GM23248 (cell line): ENCODE data around the gene CALML6.

ENCODE experiments used
- EZH2 ChIP-seq: fragments of 200-600 bp; sonication (generic); IDR thresholded peaks from 2 replicates; pipeline ENCODE4 v1.6.1; 2018; ENCODE audit warnings: antibody characterized with exemption, mild to moderate bottlenecking; ENCODE audit not compliant: insufficient read depth, poor library complexity, severe bottlenecking
- EZH2phosphoT487 ChIP-seq: fragments of 200-600 bp; sonication (generic); IDR thresholded peaks from 2 replicates; pipeline ENCODE4 v1.6.1; 2018; ENCODE audit warnings: antibody characterized with exemption, moderate library complexity, mild to moderate bottlenecking, low read depth; ENCODE audit not compliant: insufficient read depth

DNA sequence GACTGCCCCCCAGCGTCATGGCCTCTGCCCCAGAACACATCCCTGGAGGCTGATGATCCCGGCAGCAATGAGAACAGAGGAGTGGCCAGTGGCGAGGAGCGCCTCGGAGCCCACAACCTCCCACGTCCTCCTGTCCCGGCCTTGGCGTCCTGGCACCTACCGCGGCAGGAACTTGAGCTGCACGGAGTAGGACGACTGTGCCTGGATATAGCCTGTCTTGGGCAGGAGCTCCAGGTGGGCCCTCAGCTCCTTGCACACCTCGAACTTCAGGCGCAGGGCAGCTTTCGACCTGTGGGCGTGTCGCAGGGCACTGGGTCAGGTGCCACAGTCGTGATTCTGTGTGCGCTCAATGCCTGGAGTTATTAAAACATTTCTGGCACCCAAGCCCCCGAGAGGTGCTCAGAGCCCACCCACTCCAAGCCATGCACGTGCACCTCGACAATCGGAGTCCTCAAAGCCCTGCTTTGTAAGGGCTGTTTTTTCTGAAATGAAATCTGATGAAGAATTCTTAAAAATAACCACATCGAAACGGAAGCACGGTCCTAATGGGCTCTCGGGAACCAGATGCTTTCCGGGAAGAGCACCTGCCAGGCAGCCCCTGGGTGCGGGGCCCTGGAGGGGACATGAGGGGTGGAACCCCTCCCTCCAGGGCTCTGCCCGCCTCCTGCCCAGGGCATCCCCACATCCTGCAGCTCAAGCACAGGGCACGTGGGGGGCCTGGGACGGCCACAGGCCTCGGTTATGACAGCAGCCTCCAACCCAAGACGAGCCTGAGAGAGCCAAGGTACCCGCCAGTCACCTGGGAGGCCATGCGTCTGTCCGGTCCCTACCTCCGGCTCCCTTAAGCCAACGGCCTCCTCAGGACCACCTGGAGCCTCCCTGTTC, 27.1 kb downstream of the CALML6 start:
- TF ChIP-seq EZH2phosphoT487 (no peak), EZH2 (no peak)
